Keratinocyte (primary cell): ENCODE results near the gene RTEL1. TPM values are rescaled to one million over a fixed set of nuclear protein-coding genes. Genes with fewer than 3 reads are reported as not detected.
A peak's percentile ranks its signal among the peaks of the same experiment; 100 is the strongest.

Source experiments
- DNase-seq: peaks from one replicate; pipeline ENCODE4 v3.0.0-alpha.2; 2011; ENCODE audit warnings: low read depth, missing footprints, low spot score
- FAIRE-seq: peaks from 2 replicates; lab custom pipeline; 2011; peaks lifted over from hg19 to GRCh38; lab: Jason Lieb, UNC
- H2AFZ ChIP-seq: 2 replicates; pipeline ENCODE4 v1.6.0; 2012; ENCODE audit warnings: low read length, control low read depth, inconsistent platforms; ENCODE audit not compliant: control insufficient read depth
- H3K27ac ChIP-seq: 2 replicates; pipeline ENCODE4 v1.5.1; 2011; ENCODE audit warnings: low read length; ENCODE audit not compliant: control insufficient read depth, insufficient read depth
- H3K27me3 ChIP-seq: 3 replicates; pipeline ENCODE4 v1.6.0; 2011; ENCODE audit warnings: low read length; ENCODE audit not compliant: control insufficient read depth, insufficient read depth; ENCODE audit errors: extremely low read depth
- H3K36me3 ChIP-seq, 2 experiments: 2 replicates in 1 of 2; 3 replicates in 1 of 2; pipeline ENCODE4 v1.5.1; 2011; ENCODE audit warnings: low read length in 2 of 2, mild to moderate bottlenecking in 1 of 2; ENCODE audit not compliant: control insufficient read depth in 2 of 2, insufficient read depth in 2 of 2; ENCODE audit errors: extremely low read depth in 1 of 2
- H3K4me1 ChIP-seq: 3 replicates; pipeline ENCODE4 v1.5.1; 2011; ENCODE audit warnings: low read length; ENCODE audit not compliant: control insufficient read depth, insufficient read depth; ENCODE audit errors: extremely low read depth
- H3K4me2 ChIP-seq: 3 replicates; pipeline ENCODE4 v1.6.0; 2011; ENCODE audit warnings: low read depth, low read length; ENCODE audit not compliant: control insufficient read depth, insufficient read depth; ENCODE audit errors: extremely low read depth
- H3K4me3 ChIP-seq, 3 experiments: fragments of 200-600 bp in 1 of 3; sonication (generic) in 1 of 3; 2 replicates in 2 of 3; 3 replicates in 1 of 3; pipeline ENCODE4 v1.5.1; 2011 to 2016; ENCODE audit warnings: low read length in 3 of 3, mild to moderate bottlenecking in 3 of 3, control low read depth in 2 of 3, inconsistent platforms in 1 of 3, low read depth in 1 of 3, mixed read lengths in 1 of 3, mixed run types in 1 of 3, moderate library complexity in 1 of 3; ENCODE audit not compliant: control insufficient read depth in 2 of 3, insufficient read depth in 2 of 3; ENCODE audit errors: extremely low read depth in 1 of 3
- H3K79me2 ChIP-seq: 2 replicates; pipeline ENCODE4 v1.6.0; 2012; ENCODE audit warnings: low read length; ENCODE audit not compliant: control insufficient read depth, insufficient read depth
- H3K9ac ChIP-seq: 3 replicates; pipeline ENCODE4 v1.6.0; 2011; ENCODE audit warnings: low read length; ENCODE audit not compliant: control insufficient read depth, insufficient read depth; ENCODE audit errors: extremely low read depth
- H3K9me1 ChIP-seq: 3 replicates; pipeline ENCODE4 v1.6.0; 2011; ENCODE audit warnings: low read length; ENCODE audit not compliant: control insufficient read depth, insufficient read depth; ENCODE audit errors: extremely low read depth
- H3K9me3 ChIP-seq: 2 replicates; pipeline ENCODE4 v1.5.1; 2012; ENCODE audit warnings: low read depth, low read length; ENCODE audit not compliant: control insufficient read depth
- H4K20me1 ChIP-seq: 3 replicates; pipeline ENCODE4 v1.6.0; 2011; ENCODE audit warnings: low read length; ENCODE audit not compliant: control insufficient read depth, insufficient read depth; ENCODE audit errors: extremely low read depth
- CTCF ChIP-seq, 3 experiments: IDR thresholded peaks in 1 of 3; conservative IDR thresholded peaks in 1 of 3; optimal IDR thresholded peaks in 1 of 3; 2 replicates in 2 of 3; 3 replicates in 1 of 3; pipeline versions ENCODE3 to v1.5.1; 2011; ENCODE audit warnings: low read length in 3 of 3, mild to moderate bottlenecking in 3 of 3, moderate library complexity in 2 of 3, control low read depth in 1 of 3, inconsistent platforms in 1 of 3; ENCODE audit not compliant: insufficient read depth in 2 of 3; ENCODE audit errors: extremely low read depth in 1 of 3
- EZH2 ChIP-seq: IDR thresholded peaks from one replicate; pipeline ENCODE4 v1.6.1; 2012; ENCODE audit warnings: inconsistent platforms, mild to moderate bottlenecking, low read length, moderate library complexity
- dilution Hi-C: fragments of 300-500 bp; cut with MboI; formaldehyde crosslinking; loops from one replicate; pipeline ENCODE4 v1.7.0; 2020; ENCODE audit warnings: low sequenced_read_pairs; ENCODE audit not compliant: extremely low pct_ligation_motif_present
- polyA plus RNA-seq, 5 experiments: library from polyadenylated mRNA; depleted of rRNA in 3 of 5; stranded (reverse) in 3 of 5; stranded (forward) in 1 of 5; unstranded in 1 of 5; fragments of >200 nt; gene quantifications; 1 replicate in 1 of 5; 2 replicates in 3 of 5; 3 replicates in 1 of 5; pipeline versions ENCODE4 v1.2.1 to v1.2.3, GENCODE V29; 2011 to 2012; ENCODE audit warnings: missing spikeins in 2 of 5, low read depth in 1 of 5, low replicate concordance in 1 of 5

RTEL1 gene
- polyA plus RNA-seq, 1 donor (not counting 4 experiments of a cell fraction or from before 2014, with no cell fraction given), result 12.4 TPM

GRCh38 chr20:63706027-63706695, 48.0 kb downstream of the RTEL1 start:
- FAIRE-seq (no peak), DNase-seq (no peak)
- Histone ChIP-seq H3K79me2 (peaks cover 58% of the 10 kb centered on the region), H3K9me1 (no peaks in the 10 kb centered on the region), H2AFZ (no peak overlapping the region), H3K36me3 (peaks cover 18 to 32% of the 10 kb centered on the region in 2 experiments), H3K9me3 (no peaks in the 10 kb centered on the region), H3K27ac (peak overlapping the region; percentile 54), H3K4me2 (peak overlapping the region; percentile 75), H3K4me1 (peaks cover 21% of the 10 kb centered on the region), H4K20me1 (peaks cover 4% of the 10 kb centered on the region), H3K9ac (peak overlapping the region; percentile 85), H3K27me3 (no peaks in the 10 kb centered on the region), H3K4me3 (peak overlapping the region; percentile 77 to 81 (median 79))
- dilution Hi-C loops, result no loop called here
- TF ChIP-seq EZH2, result no peak
- no peak for TF ChIP-seq CTCF (optimal IDR thresholded peaks at IDR 0.05 in 1 of 3, IDR thresholded peaks at IDR 0.05 in 1 of 3, conservative IDR thresholded peaks at IDR 0.05 in 1 of 3; ENCODE audit: extremely low read depth in 1 of 3, insufficient read depth in 2 of 3, low read length in 3 of 3)

- H3K27ac ChIP-seq, result peak overlapping the region; percentile 54
- dilution Hi-C loops, result no loop called here
- no peak for DNase-seq
These were observed 48.9 kb downstream of the RTEL1 start for GRCh38 chr20:63706852-63707557.

More at GRCh38 chr20:63706852-63707557, 48.9 kb downstream of the RTEL1 start:
- peak overlapping the region; percentile 75 for H3K4me2 ChIP-seq
- H3K79me2 ChIP-seq, result peaks cover 62% of the 10 kb centered on the region
- peak overlapping the region; percentile 85 for H3K9ac ChIP-seq
- no peaks in the 10 kb centered on the region for H3K9me3 ChIP-seq
- peak overlapping the region; percentile 77 to 81 (median 79) for H3K4me3 ChIP-seq
- FAIRE-seq, result no peak
- H2AFZ ChIP-seq, result no peak overlapping the region
- no peaks in the 10 kb centered on the region for H3K9me1 ChIP-seq
- H3K27me3 ChIP-seq, result no peaks in the 10 kb centered on the region
- peaks cover 4% of the 10 kb centered on the region for H4K20me1 ChIP-seq
- TF ChIP-seq CTCF (optimal IDR thresholded peaks at IDR 0.05 in 1 of 3, IDR thresholded peaks at IDR 0.05 in 1 of 3, conservative IDR thresholded peaks at IDR 0.05 in 1 of 3; ENCODE audit: extremely low read depth in 1 of 3, insufficient read depth in 2 of 3, low read length in 3 of 3) (peak; percentile 55 to 83 (median 74)), EZH2 (no peak)
- peaks cover 21% of the 10 kb centered on the region for H3K4me1 ChIP-seq
- H3K36me3 ChIP-seq, result peaks cover 20 to 32% of the 10 kb centered on the region in 2 experiments
